DMS153 (cell line): Measurements from ENCODE around the gene TTYH3.
"Not testable (repeated sequence)": the region's sequence is repeated elsewhere in the genome, so short reads cannot be mapped to it uniquely, and the experiment has no call there.

Experiments used
- DNase-seq: peaks from one replicate; lab custom pipeline; 2025; lab: John Stamatoyannopoulos, UW

The TTYH3 gene

GRCh38 chr7:2603044-2603965 lies 28.5 kb upstream of the TTYH3 start:
- DNase-seq, result no peak

GRCh38 chr7:2604608-2605174 lies 27.1 kb upstream of the TTYH3 start:
- no peak for DNase-seq

DNA sequence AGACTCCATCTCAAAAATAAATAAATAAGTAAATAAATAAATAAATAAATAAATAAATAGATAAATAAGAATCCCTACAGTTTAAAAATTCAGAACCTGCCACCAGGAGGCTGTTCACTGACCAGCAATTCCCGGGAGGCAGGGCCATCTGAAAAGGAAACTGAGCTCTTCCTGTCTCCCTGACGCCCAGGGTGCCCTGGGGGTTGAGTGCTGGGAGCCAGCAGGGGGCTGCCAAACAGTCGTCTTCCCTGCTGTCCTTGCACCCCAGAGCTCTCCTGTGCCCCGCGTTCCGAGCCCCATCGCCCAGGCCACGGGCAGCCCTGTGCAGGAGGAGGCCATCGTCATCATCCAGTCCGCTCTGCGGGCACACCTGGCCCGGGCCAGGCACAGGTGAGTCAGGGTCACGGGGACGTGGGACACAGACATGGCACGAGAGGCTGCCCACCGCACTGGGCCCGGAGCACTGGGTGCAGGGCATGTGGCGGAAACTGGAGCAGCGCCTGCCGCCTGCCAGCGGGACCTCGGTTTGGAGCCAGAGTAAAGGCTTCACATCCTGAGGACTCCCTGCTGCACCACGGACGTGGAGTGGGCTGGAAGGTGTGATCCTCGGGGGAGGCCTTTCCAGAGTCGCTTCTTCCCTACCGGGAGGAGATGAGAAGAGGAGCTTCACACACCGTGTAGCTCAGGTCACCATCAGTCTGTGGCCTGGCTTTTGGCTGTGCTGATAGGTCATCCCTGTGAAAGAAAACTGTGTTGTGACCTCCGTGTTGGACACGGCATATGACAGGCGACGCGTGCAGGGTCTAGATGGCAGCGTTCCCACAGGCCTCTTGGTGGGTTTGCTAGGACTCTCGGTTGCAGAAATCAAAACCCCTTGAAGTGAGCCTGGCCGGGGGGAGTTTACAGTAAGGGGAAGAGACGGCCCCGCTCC lies 25.9 kb upstream of the TTYH3 start:
- no peak for DNase-seq

GRCh38 chr7:2606539-2606936 lies 25.2 kb upstream of the TTYH3 start:
- DNase-seq, result no peak

DNA sequence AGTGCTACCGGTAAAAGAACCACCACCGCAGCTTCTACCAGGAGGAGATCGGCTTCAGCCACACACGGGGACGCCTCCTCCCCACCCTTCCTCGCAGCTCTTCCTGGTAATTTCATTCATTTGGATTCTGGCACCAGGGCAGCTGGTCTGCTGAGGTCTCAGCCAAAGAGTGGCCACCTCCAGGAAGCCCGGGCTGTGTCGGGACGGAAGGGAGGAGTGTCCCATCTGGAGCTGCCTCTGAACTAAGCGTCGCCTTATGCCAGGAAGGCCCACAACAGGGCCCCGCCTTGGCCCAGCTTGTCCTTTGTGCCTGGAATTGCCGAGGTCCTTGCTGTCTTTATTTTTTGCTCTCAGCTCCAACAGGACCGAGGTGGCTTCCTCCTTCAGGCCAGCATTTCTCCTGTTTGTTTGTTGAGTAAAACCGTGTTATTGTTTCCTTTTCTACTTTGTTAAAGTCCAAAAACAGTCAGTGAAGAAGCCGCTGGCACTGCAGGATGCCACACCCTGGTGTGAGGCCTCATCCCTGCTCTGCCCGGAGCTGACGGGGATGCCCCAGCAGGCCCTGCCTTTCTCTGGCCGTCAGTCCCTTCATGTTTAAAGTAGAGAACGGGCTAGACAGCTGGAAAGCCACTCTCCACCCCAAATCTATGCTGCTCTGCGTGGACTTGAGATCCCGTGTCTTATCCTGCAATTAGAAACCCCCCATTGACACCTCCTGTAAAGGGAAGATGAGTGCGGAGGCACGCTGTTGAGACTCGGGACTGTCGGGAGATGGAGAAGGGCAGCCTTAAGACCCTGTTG lies 24.5 kb upstream of the TTYH3 start:
- DNase-seq, result no peak

DNA sequence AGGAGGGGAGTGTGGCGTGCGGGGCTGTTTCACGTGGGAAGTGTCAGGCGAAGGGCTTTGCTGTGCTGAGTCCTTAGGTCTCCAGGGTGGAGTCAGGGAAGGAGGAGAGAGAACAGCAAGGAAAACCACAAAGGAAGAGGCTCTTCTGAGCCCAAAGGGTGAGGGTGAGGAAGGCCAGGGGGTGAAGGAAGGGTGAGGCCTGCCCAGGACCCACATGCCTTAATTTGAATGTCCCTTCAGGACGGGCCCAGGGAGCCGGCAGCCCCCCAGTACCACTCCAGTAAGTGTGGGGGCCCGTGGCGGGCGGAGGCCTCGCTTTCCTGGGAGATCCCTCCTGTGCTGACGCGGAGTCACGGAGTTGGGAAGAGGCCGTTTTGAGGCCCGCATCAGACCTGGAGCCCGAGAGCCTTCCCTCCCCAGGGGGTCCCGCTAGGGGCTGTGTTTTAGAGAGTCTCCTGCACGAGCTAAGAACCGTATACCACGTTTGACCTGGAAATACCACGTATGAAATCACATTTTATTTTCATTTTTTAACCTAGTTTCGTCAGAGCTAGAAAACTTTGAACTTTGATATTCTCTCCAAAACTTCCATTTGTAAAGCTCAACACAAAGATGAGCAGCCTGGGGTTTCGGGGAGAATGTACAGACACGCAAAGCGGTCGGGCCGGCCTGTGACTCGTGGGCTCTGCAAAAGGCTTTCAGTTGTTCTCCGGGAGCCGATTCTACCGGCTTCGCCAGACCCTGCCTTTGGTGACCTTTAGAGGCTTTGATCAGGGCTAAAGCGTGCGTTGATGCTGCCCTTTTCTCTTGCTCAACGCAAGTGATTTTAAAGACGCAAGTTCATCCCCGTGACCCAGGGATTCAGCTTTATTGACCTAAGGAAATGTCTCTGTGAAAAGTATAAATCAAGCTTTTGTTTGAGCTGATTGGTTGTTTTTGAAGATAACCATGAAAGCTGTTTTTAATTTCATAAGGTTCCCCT lies 23.6 kb upstream of the TTYH3 start:
- DNase-seq, result no peak

DNA sequence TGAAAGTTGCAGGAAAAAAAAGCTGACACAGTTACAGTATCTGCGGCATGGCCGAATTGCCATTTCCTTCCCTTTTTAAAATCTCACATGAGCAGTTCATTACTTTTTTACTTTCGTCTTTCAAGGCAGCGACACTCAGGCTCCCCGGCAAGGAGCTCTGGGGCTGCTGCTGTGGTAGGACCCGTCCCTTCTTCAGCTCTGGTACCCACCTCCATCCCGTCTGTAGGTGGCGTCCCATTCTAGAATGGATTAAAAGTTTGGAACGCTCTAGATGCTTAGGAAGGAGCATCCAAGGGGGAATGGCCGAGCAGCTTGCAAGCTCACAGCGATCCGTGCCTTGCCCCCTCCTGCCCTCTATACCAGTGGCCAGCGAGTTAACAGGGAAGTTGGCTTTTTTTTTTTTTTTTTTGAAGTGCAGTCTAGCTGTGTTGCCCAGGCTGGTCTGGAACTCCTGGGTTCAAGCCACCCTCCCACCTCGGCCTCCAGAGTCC lies 22.8 kb upstream of the TTYH3 start:
- DNase-seq, result no peak

GRCh38 chr7:2609646-2610045 lies 22.1 kb upstream of the TTYH3 start:
- DNase-seq, result not testable (repeated sequence)

- no peak for DNase-seq
Measured at GRCh38 chr7:2610466-2610865, 21.3 kb upstream of the TTYH3 start.

- no peak for DNase-seq
Measured at GRCh38 chr7:2610898-2611297, 20.9 kb upstream of the TTYH3 start.

DNA sequence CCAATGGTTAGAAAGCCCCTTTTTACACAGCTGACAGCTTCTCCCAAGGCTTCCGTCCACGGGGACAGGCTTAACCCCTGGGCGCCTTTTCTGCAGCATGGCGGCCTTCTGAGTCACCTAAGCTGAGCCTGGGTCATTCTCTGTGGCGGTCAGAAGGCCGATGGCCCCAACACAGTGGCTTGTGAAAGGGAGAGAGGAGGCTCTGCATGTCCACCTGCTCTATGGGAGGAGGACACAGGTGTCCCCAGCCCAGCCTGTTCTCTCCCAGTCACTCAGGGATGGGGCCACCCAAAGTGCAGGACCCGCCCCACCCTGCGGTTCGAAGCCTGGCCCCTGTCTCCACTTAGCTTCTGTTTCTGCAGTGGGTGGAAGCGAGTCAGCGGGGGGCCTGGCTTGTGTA lies 20.4 kb upstream of the TTYH3 start:
- no peak for DNase-seq

DNA sequence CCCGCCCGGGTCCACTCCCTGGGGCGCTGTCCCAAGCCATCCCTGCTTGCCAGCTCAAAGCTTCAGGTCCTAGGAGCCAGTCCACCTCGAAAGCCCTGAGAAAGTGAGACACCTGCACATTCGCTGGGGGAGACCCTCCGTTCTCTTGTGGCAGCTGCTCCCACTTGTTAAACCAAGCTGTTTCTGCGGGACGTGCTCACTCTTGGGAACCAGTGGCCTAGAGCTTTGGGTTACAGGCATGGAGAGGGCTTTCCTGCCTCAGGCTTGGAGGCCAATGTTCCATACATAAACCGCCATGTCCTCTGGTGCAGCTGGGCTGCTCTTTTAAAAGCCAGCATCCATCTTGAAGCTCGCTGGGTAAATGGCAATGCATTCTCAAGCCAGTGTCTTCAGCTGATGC lies 19.9 kb upstream of the TTYH3 start:
- DNase-seq, result no peak

DNA sequence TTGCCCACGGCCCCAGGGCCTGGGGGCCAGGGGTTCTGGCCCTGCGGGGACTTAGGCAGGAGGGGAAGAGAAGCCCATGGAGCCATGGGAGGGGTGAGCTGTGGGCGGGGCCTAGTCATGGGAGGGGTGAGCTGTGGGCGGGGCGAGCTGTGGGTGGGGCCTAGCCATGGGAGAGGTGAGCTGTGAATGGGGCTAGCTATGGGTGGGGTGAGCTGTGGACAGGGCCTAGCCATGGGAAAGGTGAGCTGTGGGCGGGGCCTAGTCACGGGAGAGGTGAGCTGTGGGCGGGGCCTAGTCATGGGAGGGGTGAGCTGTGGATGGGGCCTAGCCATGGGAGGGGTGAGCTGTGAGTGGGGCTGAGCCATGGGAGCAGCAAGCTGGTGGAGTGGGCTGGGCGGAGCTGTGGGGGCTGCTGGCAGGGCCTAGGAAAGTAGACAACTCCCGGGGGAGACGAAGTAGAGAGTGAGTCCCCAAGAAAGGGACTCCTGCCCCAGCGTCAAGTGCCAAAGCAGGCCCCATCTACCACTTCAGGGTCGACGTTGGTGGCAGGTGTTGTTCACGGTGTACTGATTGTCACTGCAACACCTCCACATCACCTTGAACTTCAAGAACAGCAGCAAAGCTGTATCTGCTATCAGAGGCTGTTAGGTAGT lies 19.2 kb upstream of the TTYH3 start:
- DNase-seq, result no peak

GRCh38 chr7:2613098-2613930 lies 18.5 kb upstream of the TTYH3 start:
- DNase-seq, result peak; percentile 74

DNA sequence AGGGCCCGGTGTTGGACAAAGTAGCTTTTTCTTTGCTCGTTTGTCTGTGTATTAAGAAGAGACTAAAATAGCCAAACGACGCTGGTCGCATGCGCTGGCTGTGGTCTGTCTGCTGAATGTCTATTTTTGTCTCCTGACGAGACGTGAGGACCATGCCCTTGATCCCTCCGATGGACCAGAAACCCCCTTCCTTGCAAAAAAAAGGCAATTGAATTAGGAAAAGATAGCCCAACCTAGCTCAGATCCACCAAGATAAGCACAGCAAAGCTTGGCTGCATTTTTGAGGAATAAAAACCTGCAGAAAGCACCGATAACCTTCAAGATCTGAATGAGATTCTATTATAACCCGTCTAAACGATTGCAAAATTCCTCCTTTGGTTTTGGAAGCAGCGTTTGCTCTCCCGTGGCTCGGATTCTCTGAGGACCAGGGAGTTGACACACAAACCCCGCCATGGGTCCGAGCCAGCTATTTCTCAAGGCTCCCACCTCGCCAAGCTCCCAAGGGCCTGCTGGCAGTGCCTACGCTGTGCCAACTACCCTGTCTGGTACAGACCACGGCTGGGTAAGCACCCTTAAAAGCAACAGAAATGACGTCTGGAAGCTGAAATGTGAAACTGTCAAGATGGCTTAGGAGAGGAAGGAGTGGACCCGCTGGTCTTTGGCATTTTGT lies 17.7 kb upstream of the TTYH3 start:
- peak; percentile 27 for DNase-seq

DNA sequence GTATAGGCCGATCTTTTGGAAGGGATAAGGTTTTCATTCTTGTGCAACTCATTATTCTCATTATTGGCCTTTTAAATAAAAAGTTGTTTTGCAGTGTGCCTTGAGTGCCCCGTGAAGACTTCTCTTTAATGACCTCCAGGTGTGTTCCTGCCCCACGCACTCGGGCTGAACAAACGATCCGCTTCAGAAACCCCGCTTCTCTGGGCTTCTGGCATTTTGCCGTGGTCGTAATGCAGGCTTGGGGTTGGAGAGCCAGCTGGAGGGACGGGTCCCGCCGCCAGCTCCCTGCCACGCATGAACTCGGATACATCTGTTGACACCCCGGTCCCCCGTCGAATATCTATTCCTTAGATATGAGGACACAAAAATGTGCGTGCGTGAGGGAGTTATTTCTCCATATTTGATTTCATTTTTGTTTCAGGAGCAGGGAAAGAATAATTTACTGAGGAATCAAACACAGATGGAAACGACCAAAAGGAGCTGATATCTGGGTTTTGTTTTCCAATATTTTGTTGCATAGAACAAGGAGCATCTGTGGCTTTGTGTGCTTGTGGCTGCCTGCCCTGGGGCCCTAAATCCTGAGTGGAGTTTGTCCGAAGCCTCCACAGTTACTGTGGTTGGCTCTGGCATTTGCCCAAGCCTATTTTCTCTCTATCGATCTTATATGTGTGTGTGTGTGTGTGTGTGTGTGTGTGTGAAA lies 17.0 kb upstream of the TTYH3 start:
- DNase-seq, result no peak
